Measurements from ENCODE around the gene ELP5.

DNA sequence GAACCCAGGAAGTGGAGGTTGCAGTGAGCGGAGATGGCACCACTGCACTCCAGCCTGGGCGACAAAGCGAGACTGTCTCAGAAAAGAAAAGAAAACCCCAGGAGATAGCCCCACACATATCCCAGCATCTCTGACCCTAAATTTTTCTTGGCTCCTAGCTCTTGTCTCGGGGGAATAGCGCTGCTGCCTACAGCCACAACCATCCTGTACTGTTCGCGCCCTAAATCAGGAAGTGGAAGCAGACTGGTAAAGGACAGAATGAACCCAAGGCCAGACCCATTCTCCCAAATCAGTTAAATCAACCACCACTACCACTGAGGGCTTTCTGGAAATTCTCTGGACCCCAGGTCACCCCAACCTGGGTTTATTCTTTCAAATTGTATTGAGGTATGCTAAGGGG is 2.2 kb upstream of the ELP5 start:
- TF ChIP-seq, protein P1, sequence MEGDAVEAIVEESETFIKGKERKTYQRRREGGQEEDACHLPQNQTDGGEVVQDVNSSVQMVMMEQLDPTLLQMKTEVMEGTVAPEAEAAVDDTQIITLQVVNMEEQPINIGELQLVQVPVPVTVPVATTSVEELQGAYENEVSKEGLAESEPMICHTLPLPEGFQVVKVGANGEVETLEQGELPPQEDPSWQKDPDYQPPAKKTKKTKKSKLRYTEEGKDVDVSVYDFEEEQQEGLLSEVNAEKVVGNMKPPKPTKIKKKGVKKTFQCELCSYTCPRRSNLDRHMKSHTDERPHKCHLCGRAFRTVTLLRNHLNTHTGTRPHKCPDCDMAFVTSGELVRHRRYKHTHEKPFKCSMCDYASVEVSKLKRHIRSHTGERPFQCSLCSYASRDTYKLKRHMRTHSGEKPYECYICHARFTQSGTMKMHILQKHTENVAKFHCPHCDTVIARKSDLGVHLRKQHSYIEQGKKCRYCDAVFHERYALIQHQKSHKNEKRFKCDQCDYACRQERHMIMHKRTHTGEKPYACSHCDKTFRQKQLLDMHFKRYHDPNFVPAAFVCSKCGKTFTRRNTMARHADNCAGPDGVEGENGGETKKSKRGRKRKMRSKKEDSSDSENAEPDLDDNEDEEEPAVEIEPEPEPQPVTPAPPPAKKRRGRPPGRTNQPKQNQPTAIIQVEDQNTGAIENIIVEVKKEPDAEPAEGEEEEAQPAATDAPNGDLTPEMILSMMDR (IDR thresholded peaks at IDR 0.05): no peak
- no peak for TF ChIP-seq POLR2A (IDR thresholded peaks at IDR 0.05)
